Measurements from ENCODE around the gene CD93. TPM values are rescaled to one million over a fixed set of nuclear protein-coding genes. Genes with fewer than 3 reads are reported as not detected.

The CD93 gene
- total and polyA plus RNA-seq, 12 donors, result 12.7 to 85.0 (median 35.2) TPM

DNA sequence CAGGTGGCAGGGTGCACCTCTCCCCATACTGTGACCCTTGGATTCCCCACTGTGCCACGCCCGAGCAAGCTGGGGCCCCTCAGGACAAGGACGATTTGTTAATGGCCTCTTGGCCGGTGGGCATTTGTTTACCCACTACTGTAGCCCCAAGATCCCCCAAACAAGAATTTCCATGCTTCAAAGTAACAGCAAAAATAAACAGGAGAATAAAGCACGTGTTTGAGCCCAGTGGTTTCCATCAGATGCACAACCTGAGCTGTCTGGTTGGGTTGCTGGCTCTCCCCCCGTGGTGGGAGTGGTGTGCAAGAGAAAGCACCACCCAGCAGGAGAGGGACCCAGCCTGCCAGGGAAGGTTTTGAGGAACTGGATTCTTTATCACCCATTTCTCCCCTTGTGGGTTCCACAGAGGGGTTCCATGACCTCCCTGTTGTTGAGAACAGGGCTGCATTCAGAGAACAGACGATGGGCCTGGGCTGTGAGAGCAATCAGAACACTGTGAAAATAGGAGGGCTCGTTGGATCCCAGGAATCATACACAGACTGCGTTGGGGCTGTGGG, 4.8 kb downstream of the CD93 start:
- no peak for ATAC-seq
- intact Hi-C loops (cut with DNase I), result loop anchor here in 2 of 10 donors (5.0 kb wide), 3 partner anchors 51 to 96 kb away; no protein-coding TSS in a partner anchor
- Histone ChIP-seq H3K27me3 (no peaks in the 10 kb centered on the region), H3K9me3 (no peaks in the 10 kb centered on the region), H3K36me3 (peaks cover 0 to 39% (median 0%) of the 10 kb centered on the region in 9 donors), H3K4me3 (peak overlapping the region in 8 of 10 donors; percentile 50 to 73 (median 60)), H3K27ac (peak overlapping the region in 9 of 10 donors; percentile 11 to 99 (median 91)), H3K4me1 (peaks cover 0 to 68% (median 40%) of the 10 kb centered on the region in 9 donors)
- TF ChIP-seq, protein P1, sequence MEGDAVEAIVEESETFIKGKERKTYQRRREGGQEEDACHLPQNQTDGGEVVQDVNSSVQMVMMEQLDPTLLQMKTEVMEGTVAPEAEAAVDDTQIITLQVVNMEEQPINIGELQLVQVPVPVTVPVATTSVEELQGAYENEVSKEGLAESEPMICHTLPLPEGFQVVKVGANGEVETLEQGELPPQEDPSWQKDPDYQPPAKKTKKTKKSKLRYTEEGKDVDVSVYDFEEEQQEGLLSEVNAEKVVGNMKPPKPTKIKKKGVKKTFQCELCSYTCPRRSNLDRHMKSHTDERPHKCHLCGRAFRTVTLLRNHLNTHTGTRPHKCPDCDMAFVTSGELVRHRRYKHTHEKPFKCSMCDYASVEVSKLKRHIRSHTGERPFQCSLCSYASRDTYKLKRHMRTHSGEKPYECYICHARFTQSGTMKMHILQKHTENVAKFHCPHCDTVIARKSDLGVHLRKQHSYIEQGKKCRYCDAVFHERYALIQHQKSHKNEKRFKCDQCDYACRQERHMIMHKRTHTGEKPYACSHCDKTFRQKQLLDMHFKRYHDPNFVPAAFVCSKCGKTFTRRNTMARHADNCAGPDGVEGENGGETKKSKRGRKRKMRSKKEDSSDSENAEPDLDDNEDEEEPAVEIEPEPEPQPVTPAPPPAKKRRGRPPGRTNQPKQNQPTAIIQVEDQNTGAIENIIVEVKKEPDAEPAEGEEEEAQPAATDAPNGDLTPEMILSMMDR (IDR thresholded peaks at IDR 0.05), result no peak
- WGBS, 2 donors, result 81 to 85% methylated on average over 9 of the region's 9 CpGs
- no peak for DNase-seq

DNA sequence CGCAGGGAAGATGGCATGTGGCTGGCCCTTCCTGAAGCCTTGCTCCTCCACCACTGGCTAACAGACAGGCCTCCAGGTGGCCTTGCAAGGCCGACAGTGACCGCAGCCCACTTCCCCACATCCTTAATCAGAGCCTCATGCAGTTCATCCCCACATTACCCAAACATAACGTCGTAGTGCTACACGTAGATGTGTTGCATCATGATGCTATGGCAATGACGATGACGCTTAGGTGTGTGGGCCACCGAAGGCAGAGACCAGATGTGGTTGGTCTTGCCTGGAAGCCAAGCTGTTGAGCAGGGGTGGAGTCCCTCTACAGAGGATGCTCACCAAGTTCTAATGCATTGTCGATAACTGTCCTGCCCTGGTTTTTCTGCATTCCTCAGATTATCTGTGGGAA, 5.6 kb downstream of the CD93 start:
- 71 to 73% methylated on average over 10 of the region's 10 CpGs for WGBS, 2 donors
- ATAC-seq, result no peak
- Histone ChIP-seq H3K27me3 (no peaks in the 10 kb centered on the region), H3K4me3 (peak overlapping the region in 3 of 10 donors; percentile 20 to 59 (median 51)), H3K27ac (peak overlapping the region in 6 of 10 donors; percentile 20 to 99 (median 96)), H3K36me3 (peaks cover 0 to 39% (median 0%) of the 10 kb centered on the region in 9 donors), H3K9me3 (no peaks in the 10 kb centered on the region), H3K4me1 (peaks cover 0 to 60% (median 37%) of the 10 kb centered on the region in 9 donors)
- intact Hi-C loops (cut with DNase I), result loop anchor here in 2 of 10 donors (5.0 kb wide), 3 partner anchors 52 to 97 kb away; no protein-coding TSS in a partner anchor
- TF ChIP-seq, protein P1 (IDR thresholded peaks at IDR 0.05), result no peak
- no peak for DNase-seq

DNA sequence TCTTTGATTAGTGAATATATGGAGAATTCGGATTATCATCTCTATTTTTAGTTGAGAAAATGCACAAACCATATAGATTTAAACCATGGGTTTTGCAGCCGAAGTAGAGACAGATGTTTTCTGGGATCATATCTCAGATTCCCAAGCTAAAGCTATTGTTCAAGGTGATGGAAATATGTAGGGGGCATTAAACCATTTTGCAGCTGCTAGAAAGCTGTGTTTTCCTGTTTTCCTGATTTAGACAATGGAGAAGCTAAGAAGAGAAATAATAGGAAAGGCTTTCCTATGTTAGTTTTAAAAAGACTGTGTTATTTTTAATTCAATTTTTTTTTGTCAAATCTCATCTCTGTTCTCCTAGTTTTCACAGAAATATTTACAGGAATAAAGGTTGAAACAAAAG, 6.2 kb downstream of the CD93 start:
- Histone ChIP-seq H3K4me1 (peaks cover 0 to 54% (median 37%) of the 10 kb centered on the region in 9 donors), H3K9me3 (no peaks in the 10 kb centered on the region), H3K4me3 (peak overlapping the region in 2 of 10 donors; percentile 20 to 51), H3K27ac (peak overlapping the region in 3 of 10 donors; percentile 98 to 99 (median 99)), H3K27me3 (no peaks in the 10 kb centered on the region), H3K36me3 (peaks cover 0 to 39% (median 0%) of the 10 kb centered on the region in 9 donors)
- WGBS, 2 donors, result 56 to 60% methylated on average over 2 of the region's 2 CpGs
- ATAC-seq (no peak), DNase-seq (no peak)
- TF ChIP-seq, protein P1 (IDR thresholded peaks at IDR 0.05), result no peak
- intact Hi-C loops (cut with DNase I), result loop anchor here in 3 of 10 donors (5.0 to 10.0 kb wide), 4 partner anchors 45 to 97 kb away; no protein-coding TSS in a partner anchor

DNA sequence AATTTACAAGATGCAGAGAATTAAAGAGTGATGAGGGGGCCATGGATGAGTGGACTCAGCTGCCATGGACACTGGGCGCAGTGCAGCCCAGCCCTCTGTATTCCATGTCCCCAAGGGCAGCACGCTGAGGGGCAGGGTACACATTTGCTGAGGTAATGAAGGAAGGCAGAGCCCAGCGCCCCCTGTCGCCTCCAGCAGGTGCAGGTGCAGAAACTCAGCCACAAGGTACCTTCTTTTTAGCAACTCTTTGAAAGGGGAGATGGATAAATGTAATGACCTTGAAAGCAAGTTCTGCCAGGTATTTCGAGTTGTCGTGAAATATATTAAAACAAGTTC, 7.1 kb downstream of the CD93 start:
- no peaks in the 10 kb centered on the region for H3K27me3 ChIP-seq
- DNase-seq, result no peak
- peaks cover 0 to 39% (median 0%) of the 10 kb centered on the region in 9 donors for H3K36me3 ChIP-seq
- ATAC-seq, result no peak
- no peaks in the 10 kb centered on the region for H3K9me3 ChIP-seq
- H3K27ac ChIP-seq, result no peak overlapping the region
- H3K4me3 ChIP-seq, result no peak overlapping the region
- 74 to 78% methylated on average over 6 of the region's 6 CpGs for WGBS, 2 donors
- H3K4me1 ChIP-seq, result peaks cover 0 to 54% (median 31%) of the 10 kb centered on the region in 9 donors
- TF ChIP-seq, protein P1 (IDR thresholded peaks at IDR 0.05), result peak in 1 of 9 donors; percentile 31
- intact Hi-C loops (cut with DNase I), result loop anchor here in 1 of 10 donors (10.0 kb wide), 1 partner anchor 46 kb away; no protein-coding TSS in a partner anchor
